OCI-LY3 (cell line): ENCODE results near the gene LMCD1.

Experiments used
- H2AFZ ChIP-seq: fragments of 200-600, 300-600 bp; shearing (Covaris generic); 2 replicates; pipeline ENCODE4 v1.6.0; 2014; ENCODE audit warnings: antibody characterized with exemption, low read depth, low read length
- H3K27ac ChIP-seq: fragments of 200-600, 300-600 bp; sonication (generic); 2 replicates; pipeline ENCODE4 v1.5.1; 2014; ENCODE audit warnings: mild to moderate bottlenecking, low read length, moderate library complexity, mixed read lengths
- H3K27me3 ChIP-seq: fragments of 200-600, 300-600 bp; sonication (generic); 2 replicates; pipeline ENCODE4 v1.6.1; 2014; ENCODE audit warnings: low read depth, low read length, mixed read lengths
- H3K36me3 ChIP-seq: fragments of 200-600, 300-600 bp; sonication (generic); replicated peaks from 2 replicates; pipeline ENCODE3; 2014; ENCODE audit warnings: low read depth, low read length, mixed read lengths
- H3K4me1 ChIP-seq: fragments of 300-600, 200-600 bp; sonication (generic); 2 replicates; pipeline ENCODE4 v1.6.1; 2014; ENCODE audit warnings: low read length, mixed read lengths
- H3K4me2 ChIP-seq: fragments of 200-600, 300-600 bp; sonication (generic); 2 replicates; pipeline ENCODE4 v1.6.1; 2014; ENCODE audit warnings: low read length, mixed read lengths
- H3K4me3 ChIP-seq: fragments of 300-600, 200-600 bp; sonication (generic); 2 replicates; pipeline ENCODE4 v1.5.1; 2014; ENCODE audit warnings: antibody characterized with exemption, mild to moderate bottlenecking, low read length, moderate library complexity
- H3K79me2 ChIP-seq: fragments of 300-600, 200-600 bp; shearing (Covaris generic); 2 replicates; pipeline ENCODE4 v1.6.1; 2014; ENCODE audit warnings: mild to moderate bottlenecking, low read length, mixed read lengths
- H3K9ac ChIP-seq: fragments of 300-600, 200-600 bp; shearing (Covaris generic); 2 replicates; pipeline ENCODE4 v1.6.0; 2014; ENCODE audit warnings: mild to moderate bottlenecking, low read length, moderate library complexity
- H3K9me3 ChIP-seq: fragments of 200-600, 300-600 bp; shearing (Covaris generic); 2 replicates; pipeline ENCODE4 v1.6.1; 2014; ENCODE audit warnings: low read length, mixed read lengths; ENCODE audit not compliant: insufficient read depth
- H4K20me1 ChIP-seq: fragments of 200-600, 300-600 bp; sonication (generic); 2 replicates; pipeline ENCODE4 v1.6.1; 2016; ENCODE audit warnings: low read length, mixed read lengths; ENCODE audit not compliant: insufficient read depth
- EZH2phosphoT487 ChIP-seq: fragments of 200-600 bp; shearing (Covaris generic); IDR thresholded peaks from 2 replicates; pipeline ENCODE4 v1.6.1; 2018; ENCODE audit warnings: antibody characterized with exemption, mixed run types, low read depth
- TF ChIP-seq, protein P1 (sequence below): fragments of 200-600, 300-600 bp; sonication (generic); IDR thresholded peaks from 2 replicates; pipeline ENCODE4 v1.5.1; 2014; ENCODE audit warnings: antibody characterized with exemption, low read length, low read depth

Gene LMCD1

DNA sequence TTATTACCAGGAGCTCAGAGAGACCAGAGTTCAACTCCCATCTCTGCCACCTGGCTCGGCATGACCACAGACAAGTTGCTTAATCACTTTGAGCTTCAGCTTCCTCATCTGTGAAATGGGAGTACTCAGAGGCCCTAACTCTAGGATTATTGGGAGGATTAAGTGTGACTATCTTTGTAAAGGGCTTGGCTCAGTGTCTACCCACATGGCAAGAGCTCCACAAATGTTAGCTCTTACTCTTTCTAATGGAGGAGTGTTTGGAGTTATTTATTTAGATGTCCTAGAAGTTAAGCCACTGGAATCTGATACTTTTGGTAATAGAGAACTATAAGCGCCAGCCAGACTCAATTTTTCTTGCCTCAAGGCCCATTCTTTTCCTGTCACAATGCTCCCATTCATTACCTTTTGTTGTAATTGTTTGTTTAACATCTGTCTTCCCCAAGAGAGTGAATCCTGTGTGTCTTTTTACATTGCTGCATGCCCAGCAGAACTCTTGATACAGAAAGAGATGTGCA lies 12.3 kb upstream of the LMCD1 start:
- Histone ChIP-seq H3K36me3 (no peaks in the 10 kb centered on the region), H3K9ac (no peak overlapping the region), H3K79me2 (no peaks in the 10 kb centered on the region), H3K9me3 (no peaks in the 10 kb centered on the region), H3K4me2 (no peak overlapping the region), H2AFZ (no peak overlapping the region), H3K27me3 (peaks cover 5% of the 10 kb centered on the region; the same call in 1 of the 2 replicates), H3K4me3 (no peak overlapping the region), H3K27ac (no peak overlapping the region), H4K20me1 (no peaks in the 10 kb centered on the region), H3K4me1 (no peaks in the 10 kb centered on the region)
- TF ChIP-seq, protein P1, sequence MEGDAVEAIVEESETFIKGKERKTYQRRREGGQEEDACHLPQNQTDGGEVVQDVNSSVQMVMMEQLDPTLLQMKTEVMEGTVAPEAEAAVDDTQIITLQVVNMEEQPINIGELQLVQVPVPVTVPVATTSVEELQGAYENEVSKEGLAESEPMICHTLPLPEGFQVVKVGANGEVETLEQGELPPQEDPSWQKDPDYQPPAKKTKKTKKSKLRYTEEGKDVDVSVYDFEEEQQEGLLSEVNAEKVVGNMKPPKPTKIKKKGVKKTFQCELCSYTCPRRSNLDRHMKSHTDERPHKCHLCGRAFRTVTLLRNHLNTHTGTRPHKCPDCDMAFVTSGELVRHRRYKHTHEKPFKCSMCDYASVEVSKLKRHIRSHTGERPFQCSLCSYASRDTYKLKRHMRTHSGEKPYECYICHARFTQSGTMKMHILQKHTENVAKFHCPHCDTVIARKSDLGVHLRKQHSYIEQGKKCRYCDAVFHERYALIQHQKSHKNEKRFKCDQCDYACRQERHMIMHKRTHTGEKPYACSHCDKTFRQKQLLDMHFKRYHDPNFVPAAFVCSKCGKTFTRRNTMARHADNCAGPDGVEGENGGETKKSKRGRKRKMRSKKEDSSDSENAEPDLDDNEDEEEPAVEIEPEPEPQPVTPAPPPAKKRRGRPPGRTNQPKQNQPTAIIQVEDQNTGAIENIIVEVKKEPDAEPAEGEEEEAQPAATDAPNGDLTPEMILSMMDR: no peak

DNA sequence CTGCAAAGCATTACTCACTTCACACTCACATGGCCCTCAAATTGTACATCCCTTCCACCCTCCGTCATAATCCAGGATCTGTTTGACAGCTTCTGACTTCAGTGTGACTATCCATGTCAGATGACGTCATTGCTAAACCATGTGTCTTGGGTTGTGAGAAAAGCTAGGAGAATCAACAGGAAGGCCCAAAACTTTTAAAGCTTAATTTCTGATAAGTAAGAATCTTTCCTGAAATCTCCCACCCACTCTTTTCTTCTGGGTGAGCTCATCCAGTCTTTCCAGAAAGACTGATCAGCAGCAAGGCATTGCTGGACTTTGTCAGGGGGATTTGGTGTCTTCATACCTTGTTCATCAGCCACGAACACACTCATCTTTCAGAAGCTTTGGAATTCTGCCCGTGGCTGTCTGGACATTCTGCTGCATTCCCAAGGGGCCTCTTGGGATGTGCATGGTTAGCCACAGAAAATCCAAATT lies 11.5 kb upstream of the LMCD1 start:
- Histone ChIP-seq H3K4me3 (no peak overlapping the region), H2AFZ (no peak overlapping the region), H3K9me3 (no peaks in the 10 kb centered on the region), H3K27ac (no peak overlapping the region), H3K79me2 (no peaks in the 10 kb centered on the region), H3K36me3 (no peaks in the 10 kb centered on the region), H3K27me3 (peaks cover 5% of the 10 kb centered on the region; the same call in 1 of the 2 replicates), H3K4me2 (no peak overlapping the region), H3K9ac (no peak overlapping the region), H3K4me1 (no peaks in the 10 kb centered on the region), H4K20me1 (no peaks in the 10 kb centered on the region)
- TF ChIP-seq EZH2phosphoT487: no peak
- TF ChIP-seq, protein P1: no peak

DNA sequence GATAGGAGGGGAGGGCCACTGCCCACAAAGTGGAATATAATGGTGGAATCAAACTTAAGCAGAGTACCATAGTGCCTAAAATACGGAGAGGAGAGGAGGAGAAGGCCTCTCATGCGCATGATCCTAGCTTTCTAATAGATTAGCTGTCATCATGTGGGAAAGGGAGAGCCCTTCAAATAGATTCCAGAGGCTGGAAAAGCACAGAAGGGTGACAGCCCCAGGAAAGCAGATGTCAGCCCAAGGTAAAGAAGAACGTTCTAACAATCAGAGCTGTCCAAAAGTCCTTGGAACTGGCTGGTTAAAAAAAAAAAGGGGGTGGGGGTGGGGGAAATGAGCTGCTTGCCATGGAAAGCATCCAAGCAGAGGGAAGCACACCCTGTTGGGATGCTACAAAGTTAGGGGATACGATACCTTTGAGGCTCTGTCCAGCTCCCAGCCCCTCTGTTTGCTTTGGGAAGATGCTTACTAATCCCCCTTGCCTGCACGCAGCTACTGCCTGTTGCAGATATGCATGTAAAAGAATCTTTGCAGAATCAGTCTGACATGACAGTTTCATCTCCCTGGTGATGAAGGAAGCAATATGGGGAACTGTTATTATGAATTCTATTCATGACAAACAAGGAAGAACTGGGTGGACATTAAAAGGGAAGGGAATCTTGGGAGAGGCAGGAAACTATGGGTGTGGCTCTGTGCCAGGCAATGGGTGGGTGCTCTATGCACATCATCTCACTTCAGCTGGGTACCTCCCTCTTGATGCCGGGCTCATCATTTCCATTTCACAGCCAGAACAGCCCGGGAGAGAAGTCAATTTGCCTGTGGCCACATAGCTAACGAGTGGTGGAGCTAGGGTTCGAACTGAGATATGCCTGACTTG lies 10.1 kb upstream of the LMCD1 start:
- Histone ChIP-seq H3K4me1 (no peaks in the 10 kb centered on the region), H3K4me2 (no peak overlapping the region), H3K79me2 (no peaks in the 10 kb centered on the region), H3K9me3 (no peaks in the 10 kb centered on the region), H3K27ac (no peak overlapping the region), H3K4me3 (no peak overlapping the region), H3K36me3 (no peaks in the 10 kb centered on the region), H3K9ac (no peak overlapping the region), H4K20me1 (no peaks in the 10 kb centered on the region), H3K27me3 (peaks cover 5% of the 10 kb centered on the region; the same call in 1 of the 2 replicates), H2AFZ (no peak overlapping the region)
- no peak for TF ChIP-seq EZH2phosphoT487
- TF ChIP-seq, protein P1: no peak

DNA sequence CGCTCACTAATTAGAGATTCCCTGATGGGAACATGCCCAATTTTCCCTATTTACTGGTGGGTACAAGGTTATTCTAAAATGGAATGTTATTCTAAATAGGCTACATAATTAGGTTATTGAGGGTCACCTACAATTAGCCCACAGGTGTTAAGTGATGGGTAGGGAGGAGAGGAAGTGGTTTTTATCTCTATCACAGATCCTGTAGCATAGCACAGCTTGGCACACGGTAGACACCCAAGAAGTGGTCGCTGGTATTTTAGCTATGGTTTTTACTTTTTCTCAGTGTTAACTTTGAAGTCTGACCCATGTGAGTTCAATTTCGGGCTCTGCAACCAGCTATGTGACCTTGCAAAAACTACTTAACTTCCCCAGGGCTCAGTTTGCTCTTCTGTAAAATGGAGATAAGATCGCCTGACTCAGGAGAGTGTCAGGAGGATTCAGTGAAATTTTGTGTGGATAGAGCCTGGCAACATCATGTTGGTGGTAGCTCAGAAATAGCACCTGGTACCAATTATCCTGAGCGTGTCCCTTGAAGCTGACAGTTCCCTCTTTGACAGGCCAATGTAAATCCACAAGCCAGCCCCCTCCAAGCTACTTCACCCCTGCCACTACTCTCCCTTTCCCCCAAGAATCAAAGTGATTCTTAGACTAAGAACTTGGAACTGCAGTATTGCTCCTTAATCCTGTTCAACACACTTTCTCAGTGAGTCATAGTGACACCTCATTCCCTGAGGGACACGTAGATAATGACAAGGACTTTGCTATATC lies 8.7 kb upstream of the LMCD1 start:
- H2AFZ ChIP-seq: no peak overlapping the region

More for the DNA sequence above, 8.7 kb upstream of the LMCD1 start:
- Histone ChIP-seq H3K27me3 (peaks cover 5% of the 10 kb centered on the region; the same call in 1 of the 2 replicates), H3K27ac (no peak overlapping the region), H3K9me3 (no peaks in the 10 kb centered on the region), H3K4me3 (no peak overlapping the region), H3K36me3 (no peaks in the 10 kb centered on the region), H3K79me2 (no peaks in the 10 kb centered on the region), H4K20me1 (no peaks in the 10 kb centered on the region), H3K4me2 (no peak overlapping the region), H3K9ac (no peak overlapping the region), H3K4me1 (no peaks in the 10 kb centered on the region)
- TF ChIP-seq, protein P1: no peak
- TF ChIP-seq EZH2phosphoT487: no peak
